ENCODE results near the gene NANOS2.

DNA sequence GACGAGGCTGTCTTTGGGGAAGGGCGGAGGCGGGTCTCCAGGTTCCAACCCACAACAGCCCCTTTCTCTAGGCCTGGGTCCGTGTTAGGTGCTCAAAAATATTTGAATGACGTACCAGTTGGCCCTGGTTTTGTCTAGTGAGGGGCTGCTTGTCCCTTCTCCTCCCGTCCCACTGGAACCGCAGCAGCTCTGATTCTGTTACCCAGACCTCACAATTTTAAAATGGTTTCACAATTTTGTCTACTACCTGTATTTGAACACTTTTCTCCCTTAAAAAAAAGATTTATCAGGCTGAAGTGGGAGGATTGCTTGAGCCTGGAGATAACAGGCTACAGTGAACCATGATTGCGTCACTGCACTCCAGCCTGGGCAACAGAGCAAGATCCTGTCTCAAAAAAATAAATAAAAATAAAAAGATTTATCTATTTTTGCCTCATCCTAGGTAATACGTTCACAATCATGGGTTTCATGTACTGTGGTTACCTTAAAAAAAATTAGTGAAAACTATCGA is 27.3 kb downstream of the NANOS2 start:
- TF ChIP-seq, protein P1, sequence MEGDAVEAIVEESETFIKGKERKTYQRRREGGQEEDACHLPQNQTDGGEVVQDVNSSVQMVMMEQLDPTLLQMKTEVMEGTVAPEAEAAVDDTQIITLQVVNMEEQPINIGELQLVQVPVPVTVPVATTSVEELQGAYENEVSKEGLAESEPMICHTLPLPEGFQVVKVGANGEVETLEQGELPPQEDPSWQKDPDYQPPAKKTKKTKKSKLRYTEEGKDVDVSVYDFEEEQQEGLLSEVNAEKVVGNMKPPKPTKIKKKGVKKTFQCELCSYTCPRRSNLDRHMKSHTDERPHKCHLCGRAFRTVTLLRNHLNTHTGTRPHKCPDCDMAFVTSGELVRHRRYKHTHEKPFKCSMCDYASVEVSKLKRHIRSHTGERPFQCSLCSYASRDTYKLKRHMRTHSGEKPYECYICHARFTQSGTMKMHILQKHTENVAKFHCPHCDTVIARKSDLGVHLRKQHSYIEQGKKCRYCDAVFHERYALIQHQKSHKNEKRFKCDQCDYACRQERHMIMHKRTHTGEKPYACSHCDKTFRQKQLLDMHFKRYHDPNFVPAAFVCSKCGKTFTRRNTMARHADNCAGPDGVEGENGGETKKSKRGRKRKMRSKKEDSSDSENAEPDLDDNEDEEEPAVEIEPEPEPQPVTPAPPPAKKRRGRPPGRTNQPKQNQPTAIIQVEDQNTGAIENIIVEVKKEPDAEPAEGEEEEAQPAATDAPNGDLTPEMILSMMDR (IDR thresholded peaks at IDR 0.05; ENCODE audit: low read depth, low read length, poor library complexity, severe bottlenecking) = no peak
- TF ChIP-seq EZH2phosphoT487 (IDR thresholded peaks at IDR 0.05; ENCODE audit: borderline replicate concordance, low read length) = no peak

Data from DOHH2 (cell line).